BLaER1 (cell line): Measurements from ENCODE around the gene OR4P4.

Experiments
- H3K27ac ChIP-seq: shearing (Covaris generic); formaldehyde crosslinking; 2 replicates; pipeline ENCODE4 v1.8.1; 2022
- H3K27me3 ChIP-seq: shearing (Covaris generic); formaldehyde crosslinking; 2 replicates; pipeline ENCODE4 v1.8.1; 2022
- H3K36me3 ChIP-seq: shearing (Covaris generic); formaldehyde crosslinking; 2 replicates; pipeline ENCODE4 v1.8.1; 2022
- H3K4me1 ChIP-seq: shearing (Covaris generic); formaldehyde crosslinking; 2 replicates; pipeline ENCODE4 v1.8.1; 2022
- H3K4me2 ChIP-seq: shearing (Covaris generic); formaldehyde crosslinking; 2 replicates; pipeline ENCODE4 v1.8.1; 2022
- H3K4me3 ChIP-seq: shearing (Covaris generic); formaldehyde crosslinking; 2 replicates; pipeline ENCODE4 v1.8.1; 2022
- H3K9ac ChIP-seq: shearing (Covaris generic); formaldehyde crosslinking; 2 replicates; pipeline ENCODE4 v1.8.1; 2022
- H3K9me3 ChIP-seq: shearing (Covaris generic); formaldehyde crosslinking; 2 replicates; pipeline ENCODE4 v1.8.1; 2022
- H4K20me1 ChIP-seq: shearing (Covaris generic); formaldehyde crosslinking; 2 replicates; pipeline ENCODE4 v1.8.1; 2022
- Cebpa-rat ChIP-seq: shearing (Covaris generic); IDR thresholded peaks from 2 replicates; pipeline ENCODE4 v1.8.1; 2022

OR4P4 gene

GRCh38 chr11:55634813-55635212 is at the start of gene OR4P4:
OR4P4 (plus strand) TSS chr11:55635113.
- TF ChIP-seq Cebpa-rat = no peak
- no peak within 1 kb of the TSS for H3K27ac ChIP-seq
- H3K9me3 ChIP-seq = no peaks in the 10 kb centered on the region
- no peaks in the 10 kb centered on the region for H4K20me1 ChIP-seq
- no peaks in the 10 kb centered on the region for H3K27me3 ChIP-seq
- no peak within 1 kb of the TSS for H3K9ac ChIP-seq
- H3K4me3 ChIP-seq = no peak within 1 kb of the TSS
- no peak within 1 kb of the TSS for H3K4me2 ChIP-seq
- H3K36me3 ChIP-seq = no peaks in the 10 kb centered on the region
- no peaks in the 10 kb centered on the region for H3K4me1 ChIP-seq

- Histone ChIP-seq H3K4me1 (no peaks in the 10 kb centered on the region), H4K20me1 (no peaks in the 10 kb centered on the region), H3K27ac (no peak within 1 kb of the TSS), H3K27me3 (no peaks in the 10 kb centered on the region), H3K36me3 (no peaks in the 10 kb centered on the region), H3K9me3 (no peaks in the 10 kb centered on the region), H3K4me3 (no peak within 1 kb of the TSS), H3K4me2 (no peak within 1 kb of the TSS), H3K9ac (no peak within 1 kb of the TSS)
- TF ChIP-seq Cebpa-rat = no peak
These were observed 27.4 kb upstream of the OR4P4 start, which contains the start of gene OR4C11 for GRCh38 chr11:55607545-55607944. OR4C11 (minus strand) TSS chr11:55607645; CDS start chr11:55604373, 3,272 bp downstream.

- Histone ChIP-seq H3K4me2 (no peak overlapping the region), H3K27me3 (no peaks in the 10 kb centered on the region), H3K36me3 (no peaks in the 10 kb centered on the region), H3K9me3 (peaks cover 5% of the 10 kb centered on the region; the same call in 1 of the 2 replicates), H3K27ac (no peak overlapping the region), H3K4me3 (no peak overlapping the region), H3K9ac (no peak overlapping the region), H4K20me1 (no peaks in the 10 kb centered on the region), H3K4me1 (no peaks in the 10 kb centered on the region)
- TF ChIP-seq Cebpa-rat = no peak
These were observed 10.4 kb upstream of the OR4P4 start for GRCh38 chr11:55624531-55624930.

DNA sequence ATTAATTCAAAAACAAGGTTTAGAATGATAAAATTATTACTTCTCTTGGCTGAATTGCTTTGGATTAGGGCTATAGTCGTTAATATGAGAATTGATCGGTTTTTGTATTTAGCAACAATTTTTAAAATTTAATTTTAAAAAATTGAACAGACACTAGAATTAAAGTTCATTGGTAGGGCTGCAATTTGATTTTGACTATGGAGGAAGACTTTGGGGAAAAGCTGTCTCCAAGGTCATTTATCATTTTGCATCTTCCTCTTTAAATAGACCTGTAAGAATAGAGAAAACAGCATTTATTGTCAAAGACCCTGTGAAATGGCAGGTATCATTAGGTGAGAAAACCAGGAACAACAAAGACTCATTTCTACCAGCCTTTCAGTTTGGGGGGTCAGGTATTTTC is 13.1 kb downstream of the OR4P4 start, which contains the start of gene OR4S2:
Gene OR4S2, plus strand, starts transcription at position 301 of the 400 bp plus-strand sequence. CDS start 2,577 bp downstream, outside the sequence.
- Histone ChIP-seq H4K20me1 (no peaks in the 10 kb centered on the region), H3K9ac (no peak within 1 kb of the TSS), H3K36me3 (no peaks in the 10 kb centered on the region), H3K27me3 (no peaks in the 10 kb centered on the region), H3K9me3 (no peaks in the 10 kb centered on the region), H3K4me2 (no peak within 1 kb of the TSS), H3K27ac (no peak within 1 kb of the TSS), H3K4me1 (no peaks in the 10 kb centered on the region), H3K4me3 (no peak within 1 kb of the TSS)
- no peak for TF ChIP-seq Cebpa-rat

GRCh38 chr11:55652560-55652959 is 17.6 kb downstream of the OR4P4 start:
- Histone ChIP-seq H3K4me3 (no peak overlapping the region), H3K9me3 (no peaks in the 10 kb centered on the region), H3K9ac (no peak overlapping the region), H3K27me3 (no peaks in the 10 kb centered on the region), H3K4me2 (no peak overlapping the region), H3K4me1 (no peaks in the 10 kb centered on the region), H3K27ac (no peak overlapping the region), H3K36me3 (no peaks in the 10 kb centered on the region), H4K20me1 (no peaks in the 10 kb centered on the region)
- no peak for TF ChIP-seq Cebpa-rat

GRCh38 chr11:55655096-55655495 is 20.2 kb downstream of the OR4P4 start:
- Histone ChIP-seq H4K20me1 (no peaks in the 10 kb centered on the region), H3K27ac (no peak overlapping the region), H3K36me3 (no peaks in the 10 kb centered on the region), H3K27me3 (no peaks in the 10 kb centered on the region), H3K9ac (no peak overlapping the region), H3K4me3 (no peak overlapping the region), H3K9me3 (no peaks in the 10 kb centered on the region), H3K4me2 (no peak overlapping the region), H3K4me1 (no peaks in the 10 kb centered on the region)
- no peak for TF ChIP-seq Cebpa-rat

- Histone ChIP-seq H4K20me1 (no peaks in the 10 kb centered on the region), H3K9ac (no peak overlapping the region), H3K9me3 (no peaks in the 10 kb centered on the region), H3K4me3 (no peak overlapping the region), H3K4me1 (no peaks in the 10 kb centered on the region), H3K36me3 (no peaks in the 10 kb centered on the region), H3K27ac (no peak overlapping the region), H3K27me3 (no peaks in the 10 kb centered on the region), H3K4me2 (no peak overlapping the region)
- no peak for TF ChIP-seq Cebpa-rat
These were observed 23.2 kb downstream of the OR4P4 start for GRCh38 chr11:55658031-55658573.

- Histone ChIP-seq H3K9ac (no peak overlapping the region), H3K4me1 (no peaks in the 10 kb centered on the region), H3K27ac (no peak overlapping the region), H3K36me3 (no peaks in the 10 kb centered on the region), H3K27me3 (no peaks in the 10 kb centered on the region), H4K20me1 (no peaks in the 10 kb centered on the region), H3K9me3 (no peaks in the 10 kb centered on the region), H3K4me2 (no peak overlapping the region), H3K4me3 (no peak overlapping the region)
- no peak for TF ChIP-seq Cebpa-rat
These were observed 23.7 kb downstream of the OR4P4 start for GRCh38 chr11:55658608-55659007.

DNA sequence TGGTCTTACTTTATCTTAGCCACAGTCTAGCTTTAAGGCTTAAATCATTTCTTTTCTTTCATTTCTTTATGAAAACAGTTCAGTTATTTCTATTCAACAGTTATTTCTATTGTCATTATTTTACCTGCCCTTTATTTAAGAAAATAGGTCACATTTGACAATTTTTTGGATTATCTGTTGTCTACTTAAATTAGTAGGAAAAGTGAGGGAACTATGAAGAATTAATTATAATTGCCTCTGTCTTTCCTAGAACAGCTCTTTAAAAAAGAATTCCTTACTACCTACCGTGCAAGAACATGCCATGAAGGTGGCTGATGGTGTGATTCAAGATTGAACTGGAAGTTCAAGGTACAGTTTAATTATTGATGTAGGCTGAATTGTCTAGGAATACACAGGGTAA is 27.0 kb downstream of the OR4P4 start, which contains the start of gene OR4C6:
Gene OR4C6, plus strand, starts transcription at position 301 of the 400 bp plus-strand sequence. CDS start 2,966 bp downstream, outside the sequence.
- Histone ChIP-seq H3K27me3 (no peaks in the 10 kb centered on the region), H3K27ac (no peak within 1 kb of the TSS), H3K4me2 (no peak within 1 kb of the TSS), H3K4me1 (no peaks in the 10 kb centered on the region), H3K9ac (no peak within 1 kb of the TSS), H3K4me3 (no peak within 1 kb of the TSS), H3K36me3 (no peaks in the 10 kb centered on the region), H3K9me3 (no peaks in the 10 kb centered on the region), H4K20me1 (no peaks in the 10 kb centered on the region)
- no peak for TF ChIP-seq Cebpa-rat

- Histone ChIP-seq H3K27me3 (no peaks in the 10 kb centered on the region), H3K4me2 (no peak overlapping the region), H3K4me1 (no peaks in the 10 kb centered on the region), H4K20me1 (no peaks in the 10 kb centered on the region), H3K36me3 (no peaks in the 10 kb centered on the region), H3K27ac (no peak overlapping the region), H3K4me3 (no peak overlapping the region), H3K9ac (no peak overlapping the region), H3K9me3 (no peaks in the 10 kb centered on the region)
- 0 out of 2 replicates have a peak, but pooled peaks have one; percentile 19 for TF ChIP-seq Cebpa-rat
These were observed 34.5 kb downstream of the OR4P4 start for GRCh38 chr11:55669376-55669775.
